MCF 10A (cell line): ENCODE measurements around the gene GNB1. TPM values are rescaled to one million over a fixed set of nuclear protein-coding genes. Genes with fewer than 3 reads are reported as not detected.
A peak's percentile ranks its signal among the peaks of the same experiment; 100 is the strongest.

Experiments used
- BruUV-seq: library from RNA; stranded (reverse); fragments of 400-500 nt; replicated peaks from 2 replicates; lab custom pipeline; 2021; lab: Mats Ljungman, UMichigan
- CTCF ChIA-PET: fragments of 300-600 bp; sonication (Branson Sonifier 250); formaldehyde crosslinking; extraction: SDS; loops from one replicate; lab custom pipeline; 2021; ENCODE audit warnings: antibody characterized with exemption, inconsistent platforms; lab: Yijun Ruan, JAX
- POLR2A ChIA-PET: fragments of 300-600, 350-650 bp; sonication (Branson Sonifier 250); formaldehyde crosslinking; extraction: SDS; loops from one replicate; lab custom pipeline; 2020; ENCODE audit warnings: antibody characterized with exemption, inconsistent platforms; lab: Yijun Ruan, JAX
- DNase-seq: peaks from one replicate; pipeline ENCODE4 v3.0.0-alpha.2; 2018; ENCODE audit not compliant: unreplicated experiment
- H3K27ac Mint-ChIP-seq: one replicate; pipeline ENCODE4 v1.8.0; 2022; ENCODE audit warnings: mild to moderate bottlenecking, low read depth, mixed read lengths; ENCODE audit not compliant: unreplicated experiment
- H3K27me3 Mint-ChIP-seq: one replicate; pipeline ENCODE4 v1.8.0; 2022; ENCODE audit warnings: mixed read lengths; ENCODE audit not compliant: insufficient read depth, unreplicated experiment
- H3K36me3 Mint-ChIP-seq: one replicate; pipeline ENCODE4 v1.8.0; 2022; ENCODE audit warnings: mild to moderate bottlenecking, moderate library complexity, mixed read lengths; ENCODE audit not compliant: insufficient read depth, unreplicated experiment
- H3K4me1 Mint-ChIP-seq: one replicate; pipeline ENCODE4 v1.8.0; 2022; ENCODE audit warnings: mixed read lengths; ENCODE audit not compliant: insufficient read depth, unreplicated experiment
- H3K4me3 Mint-ChIP-seq: one replicate; pipeline ENCODE4 v1.8.0; 2022; ENCODE audit warnings: mild to moderate bottlenecking, moderate library complexity, mixed read lengths; ENCODE audit not compliant: unreplicated experiment
- H3K9me3 Mint-ChIP-seq: one replicate; pipeline ENCODE4 v1.8.0; 2022; ENCODE audit warnings: mixed read lengths; ENCODE audit not compliant: unreplicated experiment
- CTCF ChIP-seq: fragments of 200-600 bp; IDR thresholded peaks from one replicate; pipeline ENCODE4 v1.8.0; 2022; ENCODE audit warnings: antibody characterized with exemption, mild to moderate bottlenecking; ENCODE audit not compliant: unreplicated experiment
- intact Hi-C: fragments of 100-400 bp; cut with micrococcal nuclease; formaldehyde crosslinking; loops from 2 replicates; pipeline ENCODE4 v1.14.1; 2022
- total RNA-seq: library from RNA; stranded (reverse); gene quantifications from 2 replicates; pipeline ENCODE4 v1.2.3, GENCODE V29; 2022

GNB1 gene
- total RNA-seq, 1 experiment from 2014 or later, result 430 TPM

GRCh38 chr1:1917995-1918900 is 27.4 kb upstream of the GNB1 start:
- H3K27me3 Mint-ChIP-seq, result no peaks in the 10 kb centered on the region
- DNase-seq, result no peak
- peak overlapping the region; percentile 60 for H3K4me3 Mint-ChIP-seq
- H3K36me3 Mint-ChIP-seq, result peaks cover 6% of the 10 kb centered on the region
- intact Hi-C loops, result no loop called here
- H3K4me1 Mint-ChIP-seq, result no peaks in the 10 kb centered on the region
- no TSS peak for BruUV-seq
- POLR2A ChIA-PET, result no interaction called here
- CTCF ChIA-PET, result interaction anchor here (1.2 to 1.3 kb wide), 2 partner anchors 9 to 127 kb away, joined by 4 to 7 read pairs; no protein-coding TSS in a partner anchor
- no peak for TF ChIP-seq CTCF
- H3K27ac Mint-ChIP-seq, result no peak overlapping the region
- no peaks in the 10 kb centered on the region for H3K9me3 Mint-ChIP-seq

- Mint-ChIP-seq H3K9me3 (no peaks in the 10 kb centered on the region), H3K36me3 (peaks cover 6% of the 10 kb centered on the region), H3K4me3 (peak overlapping the region; percentile 21), H3K27ac (no peak overlapping the region), H3K27me3 (no peaks in the 10 kb centered on the region), H3K4me1 (no peaks in the 10 kb centered on the region)
- ChIA-PET POLR2A (interaction anchor here (0.6 kb wide), 1 partner anchor 13 kb away, joined by 4 read pairs; no protein-coding TSS in a partner anchor), CTCF (interaction anchor here (0.9 to 1.3 kb wide), 4 partner anchors 8 to 128 kb away, joined by 3 to 7 read pairs (median 4); no protein-coding TSS in a partner anchor)
- TF ChIP-seq CTCF, result no peak
- intact Hi-C loops, result no loop called here
- no peak for DNase-seq
- BruUV-seq, result no TSS peak
Measured at GRCh38 chr1:1917304-1917976, 26.6 kb upstream of the GNB1 start.

GRCh38 chr1:1916851-1917251 is 26.0 kb upstream of the GNB1 start:
- BruUV-seq, result no TSS peak
- no peaks in the 10 kb centered on the region for H3K9me3 Mint-ChIP-seq
- intact Hi-C loops, result no loop called here
- H3K27me3 Mint-ChIP-seq, result no peaks in the 10 kb centered on the region
- no peak overlapping the region for H3K4me3 Mint-ChIP-seq
- TF ChIP-seq CTCF, result no peak
- CTCF ChIA-PET, result interaction anchor here (0.9 to 1.3 kb wide), 3 partner anchors 11 to 128 kb away, joined by 3 to 7 read pairs (median 4); no protein-coding TSS in a partner anchor
- no peaks in the 10 kb centered on the region for H3K4me1 Mint-ChIP-seq
- H3K36me3 Mint-ChIP-seq, result peaks cover 6% of the 10 kb centered on the region
- no peak for DNase-seq
- H3K27ac Mint-ChIP-seq, result no peak overlapping the region
- POLR2A ChIA-PET, result no interaction called here
